Caco-2 (cell line): Measurements from ENCODE around the gene EIF4G1. TPM values are rescaled to one million over a fixed set of nuclear protein-coding genes. Genes with fewer than 3 reads are reported as not detected.

ENCODE experiments used
- BruUV-seq: library from RNA; stranded (reverse); fragments of 400-500 nt; replicated peaks from 2 replicates; lab custom pipeline; 2021; lab: Mats Ljungman, UMichigan
- CTCF ChIA-PET: fragments of 300-600 bp; sonication (Branson Sonifier 250); formaldehyde crosslinking; loops from one replicate; lab custom pipeline; 2022; ENCODE audit warnings: antibody characterized with exemption; lab: Charles Lee
- POLR2A ChIA-PET: fragments of 300-600 bp; sonication (Branson Sonifier 250); formaldehyde crosslinking; loops from one replicate; lab custom pipeline; 2022; ENCODE audit warnings: antibody characterized with exemption; lab: Charles Lee
- DNase-seq, 2 experiments: peaks; one replicate each; pipeline versions ENCODE4 v3.0.0 to v3.0.0-alpha.2; 2020 to 2022
- H3K27me3 ChIP-seq: replicated peaks from 2 replicates; pipeline ENCODE4 v1.6.0; 2011; ENCODE audit warnings: low read length; ENCODE audit not compliant: control insufficient read depth, insufficient read depth
- H3K36me3 ChIP-seq: 2 replicates; pipeline ENCODE4 v1.5.1; 2011; ENCODE audit warnings: low read length; ENCODE audit not compliant: control insufficient read depth, insufficient read depth
- H3K4me1 ChIP-seq: fragments of 250-450 bp; sonication (Bioruptor Pico); 2 replicates; pipeline ENCODE4 v1.5.1; 2020; ENCODE audit warnings: mild to moderate bottlenecking
- H3K4me3 ChIP-seq: 2 replicates; pipeline ENCODE4 v1.5.1; 2011; ENCODE audit warnings: low read depth, mild to moderate bottlenecking, control low read depth, low read length
- H3K9me3 ChIP-seq: fragments of 250-450 bp; sonication (Bioruptor Pico); 2 replicates; pipeline ENCODE4 v1.5.1; 2020; ENCODE audit warnings: mild to moderate bottlenecking, moderate library complexity
- H3K27ac Mint-ChIP-seq: one replicate; pipeline ENCODE4 v1.8.0; 2022; ENCODE audit warnings: mixed read lengths; ENCODE audit not compliant: unreplicated experiment
- H3K27me3 Mint-ChIP-seq: one replicate; pipeline ENCODE4 v1.8.0; 2022; ENCODE audit warnings: mixed read lengths; ENCODE audit not compliant: insufficient read depth, unreplicated experiment
- H3K36me3 Mint-ChIP-seq: one replicate; pipeline ENCODE4 v1.8.0; 2022; ENCODE audit warnings: mild to moderate bottlenecking, mixed read lengths; ENCODE audit not compliant: insufficient read depth, unreplicated experiment
- H3K4me1 Mint-ChIP-seq: one replicate; pipeline ENCODE4 v1.8.0; 2022; ENCODE audit warnings: low read depth, mixed read lengths; ENCODE audit not compliant: unreplicated experiment
- H3K4me3 Mint-ChIP-seq: one replicate; pipeline ENCODE4 v1.8.0; 2022; ENCODE audit warnings: mild to moderate bottlenecking, moderate library complexity, mixed read lengths; ENCODE audit not compliant: unreplicated experiment
- H3K9me3 Mint-ChIP-seq: one replicate; pipeline ENCODE4 v1.8.0; 2022; ENCODE audit warnings: mixed read lengths; ENCODE audit not compliant: unreplicated experiment
- CTCF ChIP-seq, 2 experiments: fragments of 200-600 bp in 1 of 2; IDR thresholded peaks; 1 replicate in 1 of 2; 2 replicates in 1 of 2; pipeline versions ENCODE4 v1.5.1 to v1.8.0; 2011 to 2022; ENCODE audit warnings: antibody characterized with exemption in 1 of 2, control low read depth in 1 of 2, inconsistent platforms in 1 of 2, low read depth in 1 of 2, low read length in 1 of 2, mild to moderate bottlenecking in 1 of 2, moderate library complexity in 1 of 2; ENCODE audit not compliant: insufficient read depth in 1 of 2, severe bottlenecking in 1 of 2, unreplicated experiment in 1 of 2
- intact Hi-C: fragments of 100-400 bp; cut with micrococcal nuclease; formaldehyde crosslinking; loops from one replicate; pipeline ENCODE4 v1.10.0; 2022; ENCODE audit not compliant: unreplicated experiment
- total RNA-seq: library from RNA; stranded (reverse); gene quantifications from 2 replicates; pipeline ENCODE4 v1.2.3, GENCODE V29; 2022

EIF4G1 gene
- total RNA-seq, 1 experiment from 2014 or later: 423 TPM

GRCh38 chr3:184379358-184380184 lies 65.2 kb downstream of the EIF4G1 start, which contains the start of gene CHRD:
CHRD (plus strand) TSS chr3:184380054; CDS start chr3:184380319, 265 bp downstream.
- Histone ChIP-seq H3K27me3 (no peaks in the 10 kb centered on the region), H3K9me3 (no peaks in the 10 kb centered on the region), H3K36me3 (peaks cover 1% of the 10 kb centered on the region), H3K4me1 (peaks cover 22% of the 10 kb centered on the region), H3K4me3 (peak within 1 kb of the TSS; percentile 45)
- Mint-ChIP-seq H3K27ac (no peak within 1 kb of the TSS), H3K9me3 (no peaks in the 10 kb centered on the region), H3K27me3 (no peaks in the 10 kb centered on the region), H3K4me3 (peak within 1 kb of the TSS; percentile 69), H3K4me1 (peaks cover 11% of the 10 kb centered on the region), H3K36me3 (no peaks in the 10 kb centered on the region)
- ChIA-PET POLR2A (no interaction called here), CTCF (interaction anchor here (1.0 kb wide), 1 partner anchor 162 kb away, joined by 3 read pairs; no protein-coding TSS in a partner anchor)
- intact Hi-C loops: no loop called here
- BruUV-seq: no TSS peak
- no peak for TF ChIP-seq CTCF (IDR thresholded peaks at IDR 0.05; ENCODE audit: insufficient read depth in 1 of 2, low read depth in 1 of 2, low read length in 1 of 2, severe bottlenecking in 1 of 2, unreplicated experiment in 1 of 2)
- DNase-seq: no peak

- Mint-ChIP-seq H3K36me3 (no peaks in the 10 kb centered on the region), H3K27me3 (no peaks in the 10 kb centered on the region), H3K27ac (no peak overlapping the region), H3K9me3 (no peaks in the 10 kb centered on the region), H3K4me1 (peaks cover 11% of the 10 kb centered on the region), H3K4me3 (peak overlapping the region; percentile 42)
- DNase-seq: peak; percentile 60 to 67
- ChIA-PET CTCF (interaction anchor here (1.0 to 1.5 kb wide), 2 partner anchors 9 to 161 kb away, joined by 3 to 4 read pairs; no protein-coding TSS in a partner anchor), POLR2A (no interaction called here)
- no peak for TF ChIP-seq CTCF (IDR thresholded peaks at IDR 0.05; ENCODE audit: insufficient read depth in 1 of 2, low read depth in 1 of 2, low read length in 1 of 2, severe bottlenecking in 1 of 2, unreplicated experiment in 1 of 2)
- peaks cover 22% of the 10 kb centered on the region for H3K4me1 ChIP-seq
- BruUV-seq: no TSS peak
- peaks cover 1% of the 10 kb centered on the region for H3K36me3 ChIP-seq
- intact Hi-C loops: no loop called here
- peak overlapping the region; percentile 45 for H3K4me3 ChIP-seq
- H3K9me3 ChIP-seq: no peaks in the 10 kb centered on the region
- no peaks in the 10 kb centered on the region; the same call in 1 of the 2 replicates for H3K27me3 ChIP-seq
Measured at GRCh38 chr3:184380185-184380626, 65.8 kb downstream of the EIF4G1 start.

- no peak overlapping the region for H3K27ac Mint-ChIP-seq
- POLR2A ChIA-PET: no interaction called here
- Histone ChIP-seq H3K4me1 (peaks cover 22% of the 10 kb centered on the region), H3K4me3 (peak overlapping the region; percentile 45), H3K36me3 (peaks cover 1% of the 10 kb centered on the region; the same call in 1 of the 2 replicates), H3K27me3 (no peaks in the 10 kb centered on the region; the same call in 1 of the 2 replicates), H3K9me3 (no peaks in the 10 kb centered on the region)
- peaks cover 11% of the 10 kb centered on the region for H3K4me1 Mint-ChIP-seq
- no peaks in the 10 kb centered on the region for H3K9me3 Mint-ChIP-seq
- CTCF ChIA-PET: interaction anchor here (1.5 kb wide), 1 partner anchor 9 kb away, joined by 4 read pairs; no protein-coding TSS in a partner anchor
- DNase-seq: no peak
- no TSS peak for BruUV-seq
- peak overlapping the region; percentile 42 for H3K4me3 Mint-ChIP-seq
- TF ChIP-seq CTCF (IDR thresholded peaks at IDR 0.05; ENCODE audit: insufficient read depth in 1 of 2, low read depth in 1 of 2, low read length in 1 of 2, severe bottlenecking in 1 of 2, unreplicated experiment in 1 of 2): no peak
- H3K36me3 Mint-ChIP-seq: no peaks in the 10 kb centered on the region
- intact Hi-C loops: no loop called here
- H3K27me3 Mint-ChIP-seq: no peaks in the 10 kb centered on the region
Measured at GRCh38 chr3:184380627-184381260, 66.3 kb downstream of the EIF4G1 start.
